Testis (tissue), 2 donors: ENCODE measurements around the gene METTL27.

Experiments
- POLR2A ChIP-seq: fragments of 450-650 bp; IDR thresholded peaks from one replicate; pipeline ENCODE4 v1.6.1; 2017; ENCODE audit warnings: antibody characterized with exemption, mild to moderate bottlenecking, moderate library complexity
- TF ChIP-seq, protein P1 (sequence below), 3 experiments: fragments of 450-650 bp in 2 of 3; fragments of 200-600 bp in 1 of 3; sonication (generic) in 1 of 3; IDR thresholded peaks; one replicate each; pipeline ENCODE4 v1.5.1; 2016 to 2019; ENCODE audit warnings: antibody characterized with exemption in 3 of 3, mild to moderate bottlenecking in 2 of 3, moderate library complexity in 1 of 3

DNA sequence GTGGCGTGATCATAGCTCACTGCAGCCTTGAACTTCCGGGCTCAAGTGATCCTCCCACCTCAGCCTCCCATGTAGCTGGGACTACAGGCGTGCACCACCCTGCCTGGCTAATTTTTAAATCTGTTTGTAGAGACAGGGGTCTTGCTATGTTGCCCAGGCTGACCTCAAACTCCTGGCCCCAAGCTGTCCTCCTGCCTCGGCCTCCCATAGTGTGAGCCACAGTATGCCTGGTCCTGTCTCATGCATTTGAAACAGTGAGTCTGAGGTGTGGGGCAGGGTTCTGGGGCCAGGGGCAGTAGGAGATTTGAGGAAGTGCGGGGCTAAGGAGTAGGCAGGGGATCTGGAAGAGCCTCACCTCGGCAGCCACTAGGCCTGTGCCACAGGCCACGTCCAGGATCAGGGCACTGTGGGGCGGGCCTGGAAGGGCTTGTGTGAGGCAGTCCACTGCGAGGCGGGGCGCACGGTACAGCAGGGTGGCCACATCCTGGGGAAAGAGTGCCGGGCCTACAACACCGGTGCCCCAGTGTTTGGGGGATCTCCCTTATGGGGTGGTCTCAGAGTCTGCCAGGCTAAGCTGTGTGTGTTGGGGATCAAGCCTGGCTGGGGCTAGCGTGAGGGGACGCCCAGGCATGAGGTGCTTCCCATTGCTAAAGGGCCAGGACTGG is 1.5 kb downstream of the METTL27 start:
- TF ChIP-seq POLR2A: no peak
- TF ChIP-seq, protein P1, sequence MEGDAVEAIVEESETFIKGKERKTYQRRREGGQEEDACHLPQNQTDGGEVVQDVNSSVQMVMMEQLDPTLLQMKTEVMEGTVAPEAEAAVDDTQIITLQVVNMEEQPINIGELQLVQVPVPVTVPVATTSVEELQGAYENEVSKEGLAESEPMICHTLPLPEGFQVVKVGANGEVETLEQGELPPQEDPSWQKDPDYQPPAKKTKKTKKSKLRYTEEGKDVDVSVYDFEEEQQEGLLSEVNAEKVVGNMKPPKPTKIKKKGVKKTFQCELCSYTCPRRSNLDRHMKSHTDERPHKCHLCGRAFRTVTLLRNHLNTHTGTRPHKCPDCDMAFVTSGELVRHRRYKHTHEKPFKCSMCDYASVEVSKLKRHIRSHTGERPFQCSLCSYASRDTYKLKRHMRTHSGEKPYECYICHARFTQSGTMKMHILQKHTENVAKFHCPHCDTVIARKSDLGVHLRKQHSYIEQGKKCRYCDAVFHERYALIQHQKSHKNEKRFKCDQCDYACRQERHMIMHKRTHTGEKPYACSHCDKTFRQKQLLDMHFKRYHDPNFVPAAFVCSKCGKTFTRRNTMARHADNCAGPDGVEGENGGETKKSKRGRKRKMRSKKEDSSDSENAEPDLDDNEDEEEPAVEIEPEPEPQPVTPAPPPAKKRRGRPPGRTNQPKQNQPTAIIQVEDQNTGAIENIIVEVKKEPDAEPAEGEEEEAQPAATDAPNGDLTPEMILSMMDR (IDR thresholded peaks at IDR 0.05): no peak
